ENCODE data around the gene CTNND2.

The CTNND2 gene

GRCh38 chr5:11455505-11455904 lies 448.7 kb downstream of the CTNND2 start:
- Histone ChIP-seq H3K9me3 (ENCODE audit: insufficient read depth, low read length, severe bottlenecking) (no peaks in the 10 kb centered on the region), H3K27me3 (ENCODE audit: insufficient read depth, low read length, poor library complexity) (no peaks in the 10 kb centered on the region), H3K27ac (ENCODE audit: low read length) (no peak overlapping the region), H3K79me2 (ENCODE audit: insufficient read depth, low read length) (no peaks in the 10 kb centered on the region), H4K20me1 (ENCODE audit: insufficient read depth, low read length) (no peaks in the 10 kb centered on the region), H3K9ac (ENCODE audit: low read depth, low read length) (no peak overlapping the region), H3K4me1 (ENCODE audit: insufficient read depth, low read length) (no peaks in the 10 kb centered on the region), H3K4me3 (ENCODE audit: low read depth in 1 of 2, low read length in 2 of 2) (no peak overlapping the region), H3K4me2 (ENCODE audit: insufficient read depth, low read length) (no peak overlapping the region), H2AFZ (ENCODE audit: low read depth, low read length) (no peak overlapping the region), H3K36me3 (ENCODE audit: insufficient read depth, low read length) (no peaks in the 10 kb centered on the region)
- TF ChIP-seq EZH2 (IDR thresholded peaks at IDR 0.05; ENCODE audit: borderline replicate concordance, low read depth, low read length, severe bottlenecking) (no peak), CTCF (IDR thresholded peaks at IDR 0.05; ENCODE audit: borderline replicate concordance, extremely low read depth, low read length, poor library complexity, severe bottlenecking) (no peak)
- DNase-seq (no peak), ATAC-seq (ENCODE audit: insufficient read depth, low read depth) (no peak)

DNA sequence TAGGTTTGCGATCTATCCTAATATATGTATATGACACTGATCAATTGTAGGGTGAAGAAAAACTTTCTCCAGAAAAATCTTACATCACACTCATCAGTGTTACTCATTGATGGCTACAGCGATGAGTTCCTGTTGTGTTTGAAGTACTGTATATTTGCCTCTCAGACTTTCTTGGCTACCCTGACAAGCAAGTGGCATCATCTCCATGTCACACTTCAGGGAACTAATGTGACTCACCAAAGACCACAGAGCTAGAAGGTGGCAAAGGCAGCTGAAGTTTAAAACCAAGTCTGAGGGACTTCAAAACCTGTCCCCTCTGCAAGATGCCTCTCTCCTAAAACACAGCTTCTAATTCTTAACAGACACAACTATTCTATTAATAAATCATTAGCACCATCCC lies 451.4 kb downstream of the CTNND2 start:
- H3K4me1 ChIP-seq (ENCODE audit: insufficient read depth, low read length), result no peaks in the 10 kb centered on the region
- H3K4me3 ChIP-seq (ENCODE audit: low read depth in 1 of 2, low read length in 2 of 2), result no peak overlapping the region
- ATAC-seq (ENCODE audit: insufficient read depth, low read depth) (no peak), DNase-seq (no peak)
- H3K36me3 ChIP-seq (ENCODE audit: insufficient read depth, low read length), result no peaks in the 10 kb centered on the region
- TF ChIP-seq CTCF (IDR thresholded peaks at IDR 0.05; ENCODE audit: borderline replicate concordance, extremely low read depth, low read length, poor library complexity, severe bottlenecking) (no peak), EZH2 (IDR thresholded peaks at IDR 0.05; ENCODE audit: borderline replicate concordance, low read depth, low read length, severe bottlenecking) (no peak)
- no peak overlapping the region for H3K27ac ChIP-seq (ENCODE audit: low read length)
- no peaks in the 10 kb centered on the region for H3K27me3 ChIP-seq (ENCODE audit: insufficient read depth, low read length, poor library complexity)
- H2AFZ ChIP-seq (ENCODE audit: low read depth, low read length), result no peak overlapping the region
- no peak overlapping the region for H3K4me2 ChIP-seq (ENCODE audit: insufficient read depth, low read length)
- H3K9me3 ChIP-seq (ENCODE audit: insufficient read depth, low read length, severe bottlenecking), result no peaks in the 10 kb centered on the region
- no peaks in the 10 kb centered on the region for H4K20me1 ChIP-seq (ENCODE audit: insufficient read depth, low read length)
- no peaks in the 10 kb centered on the region for H3K79me2 ChIP-seq (ENCODE audit: insufficient read depth, low read length)
- no peak overlapping the region for H3K9ac ChIP-seq (ENCODE audit: low read depth, low read length)

DNA sequence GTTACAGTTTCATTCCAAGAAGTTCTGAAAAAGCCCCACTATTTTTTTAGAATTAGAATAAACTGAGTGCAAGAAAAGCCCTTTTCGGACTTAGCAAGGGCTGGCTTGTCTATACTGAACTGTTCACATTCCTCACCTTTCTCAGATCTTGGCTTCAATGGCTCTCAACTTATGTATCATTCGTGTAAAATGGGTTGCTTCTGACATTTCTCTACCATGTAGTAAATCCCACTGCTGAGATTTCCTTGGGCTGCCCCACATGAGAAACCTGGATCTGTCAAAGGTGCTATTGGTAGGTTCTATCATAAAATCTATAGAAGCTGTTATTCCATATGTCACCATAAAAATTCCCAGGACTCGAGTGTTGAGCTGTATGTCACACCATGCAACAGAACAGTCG lies 454.3 kb downstream of the CTNND2 start:
- H3K79me2 ChIP-seq (ENCODE audit: insufficient read depth, low read length), result no peaks in the 10 kb centered on the region

More for the DNA sequence above, 454.3 kb downstream of the CTNND2 start:
- TF ChIP-seq CTCF (IDR thresholded peaks at IDR 0.05; ENCODE audit: borderline replicate concordance, extremely low read depth, low read length, poor library complexity, severe bottlenecking), result no peak
- no peak for TF ChIP-seq EZH2 (IDR thresholded peaks at IDR 0.05; ENCODE audit: borderline replicate concordance, low read depth, low read length, severe bottlenecking)
- H3K4me3 ChIP-seq (ENCODE audit: low read depth in 1 of 2, low read length in 2 of 2), result no peak overlapping the region
- H3K4me1 ChIP-seq (ENCODE audit: insufficient read depth, low read length), result no peaks in the 10 kb centered on the region
- no peak overlapping the region for H3K9ac ChIP-seq (ENCODE audit: low read depth, low read length)
- ATAC-seq (ENCODE audit: insufficient read depth, low read depth) (no peak), DNase-seq (no peak)
- no peak overlapping the region for H3K4me2 ChIP-seq (ENCODE audit: insufficient read depth, low read length)
- H3K27me3 ChIP-seq (ENCODE audit: insufficient read depth, low read length, poor library complexity), result no peaks in the 10 kb centered on the region
- no peak overlapping the region for H2AFZ ChIP-seq (ENCODE audit: low read depth, low read length)
- no peaks in the 10 kb centered on the region for H3K36me3 ChIP-seq (ENCODE audit: insufficient read depth, low read length)
- H3K27ac ChIP-seq (ENCODE audit: low read length), result no peak overlapping the region
- no peaks in the 10 kb centered on the region for H3K9me3 ChIP-seq (ENCODE audit: insufficient read depth, low read length, severe bottlenecking)
- no peaks in the 10 kb centered on the region for H4K20me1 ChIP-seq (ENCODE audit: insufficient read depth, low read length)

Data from DND-41 (cell line).